Putamen (tissue), 1 donor: ENCODE measurements around the gene PDPK1.

Experiments used
- DNase-seq: peaks from one replicate; pipeline ENCODE4 v3.0.0-alpha.2; 2016; ENCODE audit warnings: low spot score

Gene PDPK1

GRCh38 chr16:2537451-2538379 lies at the start of gene PDPK1:
Gene PDPK1, plus strand, starts transcription at chr16:2538021. Its CDS starts 92 bp downstream, at chr16:2538113.
- DNase-seq: peak; percentile 97

- DNase-seq: no peak
Observed at GRCh38 chr16:2489581-2489980, 48.2 kb upstream of the PDPK1 start.

GRCh38 chr16:2490190-2491105 lies 47.4 kb upstream of the PDPK1 start:
- DNase-seq: no peak

- no peak for DNase-seq
Observed at GRCh38 chr16:2492292-2492691, 45.5 kb upstream of the PDPK1 start.

- DNase-seq: no peak
Observed at GRCh38 chr16:2493605-2494004, 44.2 kb upstream of the PDPK1 start.

- no peak for DNase-seq
Observed at GRCh38 chr16:2494616-2495015, 43.2 kb upstream of the PDPK1 start.

GRCh38 chr16:2495041-2495440 lies 42.8 kb upstream of the PDPK1 start:
- DNase-seq: no peak

GRCh38 chr16:2496223-2497115 lies 41.4 kb upstream of the PDPK1 start:
- DNase-seq: no peak

- no peak for DNase-seq
Observed at GRCh38 chr16:2497116-2497630, 40.6 kb upstream of the PDPK1 start.

GRCh38 chr16:2497695-2498484 lies 39.9 kb upstream of the PDPK1 start:
- DNase-seq: no peak

- DNase-seq: no peak
Observed at GRCh38 chr16:2498531-2499253, 39.1 kb upstream of the PDPK1 start.

GRCh38 chr16:2499454-2499853 lies 38.4 kb upstream of the PDPK1 start:
- no peak for DNase-seq

GRCh38 chr16:2499890-2500429 lies 37.9 kb upstream of the PDPK1 start:
- no peak for DNase-seq

GRCh38 chr16:2500430-2500917 lies 37.3 kb upstream of the PDPK1 start:
- DNase-seq: no peak

- DNase-seq: peak; percentile 91
Observed at GRCh38 chr16:2500918-2501750, 36.7 kb upstream of the PDPK1 start.

GRCh38 chr16:2501946-2502895 lies 35.6 kb upstream of the PDPK1 start:
- no peak for DNase-seq

GRCh38 chr16:2505695-2506094 lies 32.1 kb upstream of the PDPK1 start:
- no peak for DNase-seq
